SHP77 (cell line): ENCODE measurements around the gene KRTAP19-8.

ENCODE experiments used
- DNase-seq, 2 experiments: peaks; one replicate each; lab custom pipeline; 2025; lab: John Stamatoyannopoulos, UW

The KRTAP19-8 gene

GRCh38 chr21:31038376-31038775 lies at the start of gene KRTAP19-8:
Gene KRTAP19-8 (minus strand): TSS chr21:31038476. CDS start chr21:31038443, 33 bp downstream.
- DNase-seq: no peak

GRCh38 chr21:31087639-31088473 lies 49.6 kb upstream of the KRTAP19-8 start:
- no peak for DNase-seq

GRCh38 chr21:31084689-31085088 lies 46.4 kb upstream of the KRTAP19-8 start:
- DNase-seq: no peak

GRCh38 chr21:31078796-31079195 lies 40.5 kb upstream of the KRTAP19-8 start:
- DNase-seq: no peak

- DNase-seq: no peak
Measured at GRCh38 chr21:31078216-31078615, 39.9 kb upstream of the KRTAP19-8 start.

- no peak for DNase-seq
Measured at GRCh38 chr21:31075848-31076247, 37.6 kb upstream of the KRTAP19-8 start.

- DNase-seq: no peak
Measured at GRCh38 chr21:31072533-31072932, 34.3 kb upstream of the KRTAP19-8 start.

- no peak for DNase-seq
Measured at GRCh38 chr21:31064803-31065202, 26.5 kb upstream of the KRTAP19-8 start.

GRCh38 chr21:31052489-31053142 lies 14.3 kb upstream of the KRTAP19-8 start:
- no peak for DNase-seq

- DNase-seq: no peak
Measured at GRCh38 chr21:31050577-31051157, 12.4 kb upstream of the KRTAP19-8 start.

GRCh38 chr21:31045841-31046240 lies 7.6 kb upstream of the KRTAP19-8 start:
- DNase-seq: no peak

GRCh38 chr21:31043471-31043870 lies 5.2 kb upstream of the KRTAP19-8 start:
- DNase-seq: no peak

GRCh38 chr21:31042080-31042464 lies 3.8 kb upstream of the KRTAP19-8 start:
- DNase-seq: no peak

- DNase-seq: no peak
Measured at GRCh38 chr21:31041295-31042079, 3.2 kb upstream of the KRTAP19-8 start.

- no peak for DNase-seq
Measured at GRCh38 chr21:31034378-31034777, 3.9 kb downstream of the KRTAP19-8 start.

GRCh38 chr21:31030367-31031106 lies 7.7 kb downstream of the KRTAP19-8 start:
- no peak for DNase-seq

GRCh38 chr21:31023680-31024079 lies 14.6 kb downstream of the KRTAP19-8 start:
- no peak for DNase-seq

GRCh38 chr21:31022306-31022705 lies 16.0 kb downstream of the KRTAP19-8 start:
- no peak for DNase-seq

- no peak for DNase-seq
Measured at GRCh38 chr21:31018232-31018631, 20.0 kb downstream of the KRTAP19-8 start.

GRCh38 chr21:31014891-31015290 lies 23.4 kb downstream of the KRTAP19-8 start:
- no peak for DNase-seq
